22Rv1 (cell line): ENCODE data around the gene ZNF488.

Experiments
- CTCF ChIP-seq: fragments of 450-650 bp; IDR thresholded peaks from 2 replicates; pipeline ENCODE4 v1.5.1; 2017; ENCODE audit warnings: mild to moderate bottlenecking
- ZFX ChIP-seq: fragments of 450-650 bp; IDR thresholded peaks from 2 replicates; pipeline ENCODE4 v1.6.1; 2017; ENCODE audit warnings: antibody characterized with exemption, borderline replicate concordance

- no peak for TF ChIP-seq CTCF
- TF ChIP-seq ZFX, result no peak
Observed at GRCh38 chr10:47349941-47350371, 34.1 kb downstream of the ZNF488 start.
